Activated CD4-positive, alpha-beta T cell treated with anti-CD3 and anti-CD28 coated beads for 36 hours (primary cell): ENCODE measurements around the gene STOML1. TPM values are rescaled to one million over a fixed set of nuclear protein-coding genes. Genes with fewer than 3 reads are reported as not detected.

Experiments
- ATAC-seq: fragments of 200-7000 bp; cut with Tn5 transposase; one replicate; pipeline ENCODE4 v1.10.0; 2021; ENCODE audit warnings: mild to moderate bottlenecking, moderate library complexity
- CTCF ChIA-PET: fragments of 350-600 bp; sonication (Branson Sonifier 250); formaldehyde crosslinking; loops from one replicate; lab custom pipeline; 2021; ENCODE audit warnings: antibody characterized with exemption; lab: Charles Lee
- POLR2A ChIA-PET: fragments of 350-600 bp; sonication (Branson Sonifier 250); formaldehyde crosslinking; loops from one replicate; lab custom pipeline; 2021; ENCODE audit warnings: antibody characterized with exemption, inconsistent platforms; lab: Charles Lee
- DNase-seq: peaks from one replicate; pipeline ENCODE4 v3.0.0-alpha.2; 2020
- H3K27ac Mint-ChIP-seq: one replicate; pipeline ENCODE4 v1.8.0; 2021; ENCODE audit warnings: mixed read lengths
- H3K27me3 Mint-ChIP-seq: one replicate; pipeline ENCODE4 v1.8.0; 2021; ENCODE audit warnings: mixed read lengths
- H3K36me3 Mint-ChIP-seq: one replicate; pipeline ENCODE4 v1.8.0; 2021; ENCODE audit warnings: low read depth, mixed read lengths
- H3K4me1 Mint-ChIP-seq: one replicate; pipeline ENCODE4 v1.8.0; 2021; ENCODE audit warnings: mixed read lengths
- H3K4me3 Mint-ChIP-seq: one replicate; pipeline ENCODE4 v1.8.0; 2021; ENCODE audit warnings: mild to moderate bottlenecking, moderate library complexity, mixed read lengths
- H3K9me3 Mint-ChIP-seq: one replicate; pipeline ENCODE4 v1.8.0; 2021; ENCODE audit warnings: low read depth, mixed read lengths
- intact Hi-C, 2 experiments: fragments of 100-400 bp; cut with DNase I in 1 of 2; cut with micrococcal nuclease in 1 of 2; formaldehyde crosslinking; loops; one replicate each; pipeline versions ENCODE4 v1.14.2 to v1.15.1; 2022 to 2024; cut with DNase I, micrococcal nuclease
- total RNA-seq, 2 experiments: library from RNA; stranded (reverse); gene quantifications; one replicate each; pipeline ENCODE4 v1.2.3, GENCODE V29; 2021

The STOML1 gene
- total RNA-seq, 2 experiments from 2014 or later: 6.3 to 7.1 TPM

GRCh38 chr15:73931441-73931840 lies 60.7 kb downstream of the STOML1 start:
- POLR2A ChIA-PET: no interaction called here
- H3K27ac Mint-ChIP-seq: no peak overlapping the region
- H3K27me3 Mint-ChIP-seq: no peaks in the 10 kb centered on the region

GRCh38 chr15:73930790-73931281 lies 61.3 kb downstream of the STOML1 start:
- CTCF ChIA-PET: interaction anchor here (0.6 kb wide), 1 partner anchor 35 kb away, joined by 4 read pairs; no protein-coding TSS in a partner anchor
- ATAC-seq: no peak
- intact Hi-C loops: no loop called here
- H3K27ac Mint-ChIP-seq: peak overlapping the region; percentile 27
- no peaks in the 10 kb centered on the region for H3K9me3 Mint-ChIP-seq
- DNase-seq: no peak
- H3K36me3 Mint-ChIP-seq: no peaks in the 10 kb centered on the region
- no peaks in the 10 kb centered on the region for H3K27me3 Mint-ChIP-seq
- no peak overlapping the region for H3K4me3 Mint-ChIP-seq
- peaks cover 11% of the 10 kb centered on the region for H3K4me1 Mint-ChIP-seq
- POLR2A ChIA-PET: no interaction called here

More at GRCh38 chr15:73931441-73931840, 60.7 kb downstream of the STOML1 start:
- Mint-ChIP-seq H3K9me3 (no peaks in the 10 kb centered on the region), H3K4me1 (peaks cover 10% of the 10 kb centered on the region), H3K4me3 (no peak overlapping the region), H3K36me3 (no peaks in the 10 kb centered on the region)
- CTCF ChIA-PET: interaction anchor here (0.6 to 1.0 kb wide), 2 partner anchors 24 to 34 kb away, joined by 3 to 4 read pairs; no protein-coding TSS in a partner anchor
- ATAC-seq: no peak
- intact Hi-C loops: no loop called here
- no peak for DNase-seq

GRCh38 chr15:73930371-73930770 lies 61.7 kb downstream of the STOML1 start:
- CTCF ChIA-PET: no interaction called here
- POLR2A ChIA-PET: no interaction called here
- intact Hi-C loops: no loop called here
- Mint-ChIP-seq H3K4me3 (no peak overlapping the region), H3K9me3 (no peaks in the 10 kb centered on the region), H3K27ac (no peak overlapping the region), H3K4me1 (peaks cover 16% of the 10 kb centered on the region), H3K27me3 (no peaks in the 10 kb centered on the region), H3K36me3 (no peaks in the 10 kb centered on the region)
- no peak for ATAC-seq
- DNase-seq: no peak

GRCh38 chr15:73928971-73929627 lies 63.0 kb downstream of the STOML1 start:
- no peak for ATAC-seq
- Mint-ChIP-seq H3K36me3 (no peaks in the 10 kb centered on the region), H3K4me3 (no peak overlapping the region), H3K4me1 (peaks cover 26% of the 10 kb centered on the region), H3K27ac (no peak overlapping the region), H3K9me3 (no peaks in the 10 kb centered on the region), H3K27me3 (no peaks in the 10 kb centered on the region)
- no peak for DNase-seq
- CTCF ChIA-PET: interaction anchor here (0.6 to 1.4 kb wide), 4 partner anchors 12 to 190 kb away, joined by 3 to 8 read pairs (median 5); no protein-coding TSS in a partner anchor
- intact Hi-C loops: loop anchor here (5.0 kb wide), 2 partner anchors 38 to 57 kb away; partner anchors contain the start of gene TBC1D21 (in 1 of the 2)
- POLR2A ChIA-PET: no interaction called here

Other genes with a start within 250 kb of the STOML1 start
- gene INSYN1, start 238.9 kb downstream of the STOML1 start, total RNA-seq: not detected
- gene TBC1D21, start 118.7 kb downstream of the STOML1 start, total RNA-seq: not detected
- gene LOXL1, start 65.8 kb downstream of the STOML1 start, total RNA-seq: 1 to 10 TPM; 1.9 to 2.5 TPM
- 10 to 100 TPM; 72.6 to 75.4 TPM for gene PML, start 2.4 kb upstream of the STOML1 start, total RNA-seq
- not detected for gene GOLGA6A, start 90.3 kb upstream of the STOML1 start, total RNA-seq
- under 1 TPM in 1 of 2 experiments, not detected in 1; 0.05 TPM for gene ISLR2, start 138.3 kb upstream of the STOML1 start, total RNA-seq
- not detected for gene ISLR, start 181.4 kb upstream of the STOML1 start, total RNA-seq
- not detected for gene STRA6, start 210.5 kb upstream of the STOML1 start, total RNA-seq
- gene CCDC33, start 244.0 kb upstream of the STOML1 start, total RNA-seq: not detected